ENCODE data around the gene SMARCD1.

Gene SMARCD1

DNA sequence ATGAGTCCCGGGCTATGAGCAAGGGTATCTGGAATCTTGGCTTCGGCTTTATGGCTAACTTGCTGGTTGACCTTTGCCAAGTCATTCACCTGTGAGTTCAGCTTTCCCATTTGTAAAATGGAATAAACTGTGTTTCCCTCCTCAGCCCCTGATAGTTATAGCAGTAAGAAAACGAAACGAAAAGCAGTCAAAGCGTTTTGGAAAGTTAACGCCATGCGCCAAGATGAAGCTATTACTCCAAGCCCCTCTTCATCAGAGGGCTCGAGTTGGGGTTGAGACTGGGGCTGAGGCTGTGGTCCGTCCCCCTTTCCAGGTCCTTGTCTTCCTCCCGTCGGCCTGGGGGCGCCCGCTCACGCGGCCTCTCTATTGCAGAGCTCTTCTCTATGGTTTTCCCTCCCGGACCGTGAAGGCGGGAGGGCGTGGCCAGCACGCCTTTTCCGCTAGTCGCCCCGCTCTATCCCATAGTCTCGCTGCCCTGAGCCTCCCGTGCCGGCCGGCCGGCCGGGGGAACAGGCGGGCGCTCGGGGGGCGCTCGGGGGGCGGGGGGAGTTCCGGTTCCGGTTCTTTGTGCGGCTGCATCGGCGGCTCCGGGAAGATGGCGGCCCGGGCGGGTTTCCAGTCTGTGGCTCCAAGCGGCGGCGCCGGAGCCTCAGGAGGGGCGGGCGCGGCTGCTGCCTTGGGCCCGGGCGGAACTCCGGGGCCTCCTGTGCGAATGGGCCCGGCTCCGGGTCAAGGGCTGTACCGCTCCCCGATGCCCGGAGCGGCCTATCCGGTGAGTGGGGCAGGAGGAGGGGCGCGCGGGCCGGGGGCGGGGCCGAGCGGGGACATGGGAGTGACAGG lies at the start of gene SMARCD1:
Gene SMARCD1, plus strand, starts transcription at position 568 of the 840 bp plus-strand sequence. Its CDS starts 28 bp downstream, at position 596.
- peak; percentile 88 for DNase-seq

DNA sequence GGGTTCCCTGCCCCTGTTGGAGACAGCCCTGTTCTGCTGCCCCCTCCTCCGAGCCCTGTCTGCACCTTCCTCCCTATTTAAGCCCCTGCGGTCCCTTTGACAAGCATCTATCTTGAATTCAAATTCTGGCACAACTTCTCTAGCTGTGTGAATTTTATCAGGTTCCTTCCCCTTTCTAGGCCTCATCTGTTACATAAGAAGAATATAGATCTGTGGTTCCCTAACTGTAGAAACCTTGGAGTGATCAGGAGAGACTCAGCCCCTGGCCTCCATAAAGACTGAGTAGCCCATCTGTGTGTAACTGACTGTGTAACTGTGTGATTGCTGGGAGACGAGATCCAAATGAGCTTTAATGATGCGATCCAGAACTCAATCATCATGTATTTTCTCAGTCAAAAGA lies 46.8 kb upstream of the SMARCD1 start:
- DNase-seq: no peak

DNA sequence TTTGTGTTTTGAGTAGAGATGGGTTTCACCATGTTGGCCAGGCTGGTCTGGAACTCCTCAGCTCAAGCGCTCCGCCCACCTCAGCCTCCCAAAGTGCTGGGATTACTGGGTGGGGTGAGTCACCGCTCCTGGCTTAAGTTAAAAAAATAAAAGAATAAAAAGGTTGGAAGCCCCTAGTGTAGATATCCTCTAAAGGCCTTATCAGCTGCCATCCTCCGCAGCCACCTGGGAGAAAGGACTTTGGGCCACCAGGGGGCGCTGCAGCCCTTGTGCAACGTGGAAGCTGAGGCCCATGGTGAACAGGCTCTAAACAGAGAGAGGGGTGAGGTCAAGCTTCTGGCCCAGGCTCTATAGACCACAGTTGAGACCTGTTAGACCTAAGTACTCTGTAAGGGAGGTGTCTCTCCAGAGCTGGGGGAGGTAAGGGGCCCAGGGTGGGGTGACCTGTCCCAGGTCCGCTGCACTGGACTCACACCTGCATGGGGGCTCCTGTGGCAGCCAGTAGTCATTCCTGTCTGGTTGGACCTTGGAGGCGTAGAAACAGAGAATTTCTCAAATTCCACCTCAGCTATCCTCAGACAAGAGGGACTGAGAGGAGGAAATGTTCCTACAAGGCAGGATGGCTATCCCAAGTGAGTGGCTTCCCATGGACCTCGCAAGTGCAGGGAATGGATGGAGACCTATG lies 45.8 kb upstream of the SMARCD1 start:
- DNase-seq: peak; percentile 29

DNA sequence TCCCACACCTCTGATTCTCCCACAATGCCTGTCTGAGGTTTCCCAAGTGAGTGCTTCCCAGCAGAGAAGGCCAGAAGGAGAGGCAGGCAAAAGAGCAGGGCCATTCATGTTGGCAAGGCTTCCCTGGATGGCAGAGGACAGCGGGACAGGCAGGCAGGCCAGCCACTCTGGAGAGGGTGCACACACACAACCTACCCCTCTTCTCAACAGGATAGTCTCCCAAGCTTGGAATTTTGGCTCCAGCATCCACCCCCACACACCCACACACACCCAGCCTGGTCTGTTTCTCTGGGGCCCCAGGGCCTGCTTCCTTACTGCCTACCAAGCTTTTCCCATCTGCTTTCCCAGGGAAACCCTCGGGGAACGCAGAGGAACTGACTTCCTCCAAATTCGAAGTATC lies 44.5 kb upstream of the SMARCD1 start:
- no peak for DNase-seq

DNA sequence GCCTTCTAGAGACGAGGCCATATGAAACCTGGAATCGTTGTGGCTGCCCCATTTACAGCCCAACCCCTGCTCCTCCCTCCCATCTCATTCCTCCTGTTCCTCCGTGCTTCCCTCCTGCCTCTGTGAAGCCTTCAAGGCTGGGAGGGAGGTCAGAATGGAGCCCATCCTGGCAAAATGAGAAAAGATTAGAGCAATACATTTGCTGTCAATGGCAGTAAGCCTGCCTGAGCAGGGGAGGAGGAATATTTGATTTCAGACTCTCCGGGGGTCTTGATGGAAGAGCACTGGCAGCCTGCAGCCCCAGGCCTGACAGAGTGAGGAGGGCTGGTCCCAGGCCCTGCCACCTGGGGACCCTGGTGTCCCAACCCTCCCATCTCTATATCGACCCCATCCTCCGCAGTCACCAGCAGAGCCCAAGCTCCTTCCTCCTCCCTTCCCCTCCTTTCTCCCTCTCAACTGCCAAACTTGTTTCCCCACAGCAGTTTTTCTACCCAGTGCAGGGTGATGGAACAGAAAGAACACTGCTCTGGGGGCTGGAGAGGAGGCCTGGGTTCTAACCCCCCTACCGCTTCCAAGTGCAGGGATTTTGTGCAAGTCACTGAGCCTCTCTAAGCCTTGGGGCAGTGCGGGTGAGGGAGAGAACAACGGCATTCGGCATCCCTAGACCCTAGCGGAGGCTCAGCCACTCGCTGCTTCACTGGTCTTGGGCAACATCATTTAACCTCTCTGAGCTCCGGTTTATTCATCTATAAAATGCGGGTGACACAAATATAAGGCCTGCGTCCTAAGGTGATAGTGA lies 43.9 kb upstream of the SMARCD1 start:
- no peak for DNase-seq

DNA sequence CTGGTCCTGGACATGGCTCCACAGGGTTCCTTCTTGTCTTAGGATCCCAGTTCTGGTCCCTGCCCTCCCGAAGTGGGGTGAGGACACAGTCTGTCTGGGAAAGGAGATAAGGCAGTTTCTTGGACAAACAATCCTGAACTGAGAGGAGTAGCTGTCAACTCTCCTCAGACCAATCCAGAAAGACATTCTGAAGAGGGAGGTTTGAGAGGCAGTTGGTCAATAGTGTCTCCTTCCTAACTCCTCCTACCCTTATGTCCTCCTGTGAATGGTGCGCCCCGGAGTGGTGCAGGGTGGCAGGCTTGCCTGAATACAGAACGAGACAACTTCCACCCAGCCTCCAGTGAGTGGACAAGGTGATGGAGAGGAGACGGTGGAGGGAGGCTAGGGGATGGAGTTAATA lies 43.2 kb upstream of the SMARCD1 start:
- DNase-seq: no peak

DNA sequence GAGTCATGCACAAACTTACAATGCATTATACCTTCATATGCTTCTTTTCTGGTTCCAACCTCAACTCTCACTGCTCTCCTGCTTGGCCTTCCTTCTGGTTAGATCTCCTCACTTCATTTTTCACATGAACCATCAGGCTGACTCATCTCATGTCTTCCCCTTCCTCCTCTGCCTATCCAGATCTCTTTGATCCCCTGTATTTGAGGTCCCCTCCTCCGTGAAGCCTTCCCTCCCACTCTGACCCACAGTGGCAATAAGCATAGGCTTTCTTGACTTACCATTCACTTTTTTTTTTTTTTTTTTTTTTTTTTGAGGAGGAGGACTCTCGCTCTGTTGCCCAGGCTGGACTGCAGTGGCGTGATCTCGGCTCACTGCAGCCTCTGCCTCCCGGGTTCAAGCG lies 42.4 kb upstream of the SMARCD1 start:
- no peak for DNase-seq

DNA sequence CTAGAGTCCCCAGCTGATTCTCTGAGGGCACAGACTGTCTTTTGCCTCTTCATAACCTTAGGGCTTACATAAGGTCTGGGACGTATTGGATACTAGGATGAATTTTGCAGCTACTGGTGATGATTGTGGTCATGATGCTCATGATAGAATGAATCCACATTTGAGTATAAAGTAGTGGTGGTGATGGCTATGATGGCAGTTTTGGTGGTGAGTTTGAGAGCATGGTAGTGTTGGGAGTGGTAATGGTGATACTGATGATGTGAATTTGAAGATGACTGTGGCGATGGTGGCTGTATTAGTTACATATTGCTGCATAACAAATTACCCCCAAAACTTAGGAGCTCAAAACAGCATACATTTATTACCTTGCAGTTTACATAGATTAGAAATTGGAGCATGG lies 41.8 kb upstream of the SMARCD1 start:
- no peak for DNase-seq

DNA sequence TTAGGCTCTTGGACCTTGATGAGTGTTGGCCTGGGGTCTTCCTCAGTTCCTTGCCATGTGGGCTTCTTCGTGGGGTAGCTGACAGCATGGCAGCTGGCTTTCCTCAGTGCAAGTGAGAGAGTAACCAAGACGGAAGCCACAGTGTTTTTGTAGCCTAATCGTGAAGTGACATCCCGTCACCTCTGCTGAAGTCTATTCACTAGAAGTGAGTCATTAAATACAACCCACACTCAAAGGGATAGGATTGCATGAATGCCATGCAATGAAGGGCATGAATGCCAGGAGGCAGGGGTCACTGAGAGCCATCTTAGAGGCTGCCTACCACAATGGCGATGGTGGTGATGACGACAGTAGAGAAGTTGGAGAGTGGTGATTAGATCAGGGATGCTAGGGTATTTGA lies 41.3 kb upstream of the SMARCD1 start:
- no peak for DNase-seq

DNA sequence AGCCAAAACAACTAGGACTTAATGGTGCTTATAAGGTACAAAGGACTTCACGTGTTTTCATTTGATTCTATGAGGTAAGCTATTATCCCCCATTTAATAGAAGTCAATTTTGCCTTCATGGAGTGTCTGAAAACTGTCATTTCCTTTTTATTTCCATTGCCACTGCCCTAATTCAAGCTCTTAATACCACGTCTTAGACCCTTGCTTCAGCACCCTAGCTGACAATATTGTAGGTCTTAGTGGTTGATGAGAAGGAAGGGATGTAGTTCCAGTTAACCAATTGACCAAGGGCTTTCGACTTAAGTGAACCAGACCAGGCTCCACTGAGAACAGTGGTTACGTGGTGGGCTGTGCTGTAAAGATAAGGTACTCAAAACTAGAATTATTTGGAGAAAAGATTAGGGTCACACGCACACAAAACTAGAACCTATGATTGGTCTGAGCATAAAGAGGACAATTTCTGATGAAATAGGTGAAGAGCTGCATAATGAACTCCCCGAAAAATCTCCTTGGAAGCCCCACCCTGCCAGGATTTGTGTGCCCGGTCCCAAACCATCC lies 37.4 kb upstream of the SMARCD1 start:
- DNase-seq: no peak

DNA sequence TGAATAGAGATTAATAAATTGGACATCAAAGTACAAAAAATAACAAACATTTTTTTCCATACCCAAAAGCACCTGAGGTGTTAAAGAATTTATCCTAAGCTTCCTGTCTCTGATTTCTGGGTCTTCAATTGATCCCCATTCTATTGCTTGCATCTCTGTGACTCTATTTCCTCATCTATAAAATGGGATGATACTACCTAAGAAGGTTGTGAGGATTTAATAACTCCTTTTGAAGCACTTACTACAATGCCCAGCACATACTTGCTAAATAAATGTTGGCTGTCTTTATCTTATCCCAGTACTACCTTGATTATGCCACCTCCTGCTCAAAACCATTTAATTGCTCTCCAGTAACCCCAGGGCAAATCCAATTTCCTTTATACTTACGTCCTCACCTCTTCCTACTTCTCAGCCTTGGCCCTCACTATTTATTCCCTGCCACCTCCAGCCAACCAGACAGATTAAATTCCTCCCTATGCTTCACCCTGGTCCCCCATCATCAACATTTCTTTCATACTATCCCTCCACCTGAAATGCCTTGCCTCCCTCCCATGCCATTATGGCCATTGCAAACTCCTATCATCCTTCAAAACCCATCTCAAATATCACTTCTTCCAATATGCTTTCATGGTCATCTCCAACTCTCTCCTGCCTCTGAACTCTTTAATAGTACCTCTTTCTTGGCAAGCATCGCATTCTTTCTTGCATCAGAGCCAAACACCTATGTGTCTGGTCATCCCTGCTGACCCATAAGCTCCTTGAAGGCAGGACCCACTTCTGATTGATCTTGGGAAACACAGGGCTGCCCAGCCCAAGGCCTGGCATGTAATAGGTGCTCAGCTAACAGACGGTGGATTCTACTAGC lies 35.7 kb upstream of the SMARCD1 start:
- DNase-seq: no peak

DNA sequence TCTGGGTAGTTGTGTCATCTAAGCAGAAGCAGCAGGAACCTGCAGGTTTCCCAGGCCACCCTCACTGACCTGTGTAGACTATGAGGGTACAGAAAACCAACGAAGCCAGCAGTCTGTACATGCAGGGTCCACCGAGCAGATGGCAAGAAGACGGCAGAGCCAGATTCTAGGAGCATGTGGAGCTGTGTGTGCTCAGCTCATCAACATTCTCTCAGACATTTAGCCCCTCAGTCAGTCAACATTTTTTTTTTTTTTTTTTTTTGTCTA lies 35.1 kb upstream of the SMARCD1 start:
- no peak for DNase-seq

DNA sequence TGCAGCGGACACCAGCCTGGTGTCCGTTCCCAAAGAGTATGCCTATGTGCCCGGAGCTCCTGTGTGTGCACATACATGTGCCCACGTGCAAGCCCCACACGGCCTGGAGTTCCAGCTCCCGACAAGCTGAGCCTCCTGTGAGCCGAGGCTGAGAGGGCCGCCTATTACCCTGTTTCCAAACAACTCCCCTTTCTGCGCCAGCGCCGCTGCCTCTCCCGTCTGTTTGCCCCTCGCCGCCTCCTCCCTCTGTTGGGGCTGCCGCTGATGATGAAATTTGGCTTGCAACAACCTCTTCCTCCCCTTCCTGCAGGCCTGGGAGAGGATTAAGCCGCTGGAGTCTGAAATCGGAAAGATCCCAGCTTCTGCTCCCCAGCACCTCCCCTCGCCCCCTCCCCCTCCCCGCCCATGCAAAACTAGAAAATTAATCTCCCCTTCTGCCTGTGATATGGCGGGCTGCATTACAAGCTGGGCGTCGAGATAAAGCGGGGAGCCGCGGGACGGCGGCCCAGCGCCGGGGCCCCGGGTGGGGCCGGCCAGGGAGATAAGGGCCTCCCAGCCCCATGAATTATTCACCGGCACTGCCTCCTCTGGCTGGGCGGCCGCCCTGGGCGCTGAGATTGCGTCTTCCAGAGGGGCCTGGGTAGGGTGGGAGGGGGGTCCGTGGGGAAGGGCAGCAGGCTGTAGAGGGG lies 34.6 kb upstream of the SMARCD1 start:
- no peak for DNase-seq

DNA sequence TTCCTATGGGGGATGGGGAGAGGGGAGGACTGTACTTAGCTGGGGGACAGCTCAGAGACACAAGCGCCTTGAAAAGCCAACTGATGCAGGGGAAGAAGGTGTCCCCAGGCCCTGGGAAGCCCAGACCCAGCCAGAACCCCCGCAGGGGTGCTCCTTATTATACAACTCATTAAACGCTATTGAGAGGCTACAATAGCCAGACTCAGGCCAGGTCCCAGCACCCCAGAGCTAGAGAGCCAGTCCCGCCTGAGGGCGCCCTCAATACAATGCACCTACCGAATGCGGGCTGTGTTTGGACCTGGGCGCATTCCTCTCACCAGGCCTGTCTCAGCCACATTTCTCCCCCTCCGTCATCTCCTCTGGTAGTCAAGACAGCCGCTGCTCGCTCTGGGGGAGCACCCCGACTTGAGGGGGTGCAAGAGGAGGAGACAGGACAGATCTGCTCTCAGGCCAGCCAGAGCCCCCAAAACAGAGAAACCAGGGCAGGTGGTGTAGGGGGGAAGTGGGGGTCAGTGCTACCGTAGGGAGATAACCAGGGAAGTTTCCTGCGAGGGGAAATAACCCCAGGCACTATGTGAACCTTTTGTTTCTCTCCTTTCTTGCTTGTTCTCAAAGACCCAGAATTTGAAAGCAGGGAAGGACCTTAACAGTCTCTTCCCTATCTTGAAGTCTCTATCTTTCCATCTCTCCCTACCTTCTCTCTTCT lies 33.9 kb upstream of the SMARCD1 start:
- no peak for DNase-seq

DNA sequence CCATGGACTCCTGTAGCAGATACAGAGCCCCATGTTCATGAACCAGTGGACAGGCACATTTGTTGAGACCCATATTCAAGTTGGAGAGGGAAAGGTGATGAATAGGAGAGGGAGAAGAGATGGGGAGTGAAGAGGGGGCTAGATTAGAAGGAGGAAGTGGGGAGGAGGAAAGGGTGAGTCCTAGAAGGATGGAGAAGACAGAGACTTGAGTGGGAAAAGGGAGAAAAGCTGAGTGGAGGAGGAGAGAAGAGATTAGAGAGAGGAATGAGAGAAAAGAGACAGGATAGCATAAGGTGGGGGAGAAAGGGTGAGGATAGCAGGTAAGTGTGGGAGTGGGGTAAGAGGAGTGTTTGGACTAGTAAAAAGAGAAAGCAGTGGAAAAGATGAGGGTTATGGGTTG lies 32.6 kb upstream of the SMARCD1 start:
- DNase-seq: no peak

DNA sequence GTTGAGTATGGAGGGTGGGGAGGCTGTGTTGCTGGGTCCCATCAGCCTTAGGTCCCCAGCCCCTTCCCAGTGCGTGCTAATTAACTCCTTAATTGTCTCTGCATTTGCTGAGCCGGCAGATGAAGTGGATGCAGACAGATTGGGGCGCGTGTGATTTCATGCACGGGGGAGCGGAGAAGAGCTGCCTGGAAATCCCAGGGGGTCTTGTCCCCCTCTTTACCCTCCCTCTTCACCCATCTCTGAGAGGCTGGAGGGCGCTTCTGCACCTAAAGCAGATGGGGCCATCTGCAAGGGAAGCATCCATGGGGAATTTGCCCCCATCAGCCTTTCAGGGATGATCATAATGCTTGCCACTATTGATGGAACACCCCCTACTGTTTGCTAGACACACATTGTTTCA lies 32.2 kb upstream of the SMARCD1 start:
- no peak for DNase-seq

DNA sequence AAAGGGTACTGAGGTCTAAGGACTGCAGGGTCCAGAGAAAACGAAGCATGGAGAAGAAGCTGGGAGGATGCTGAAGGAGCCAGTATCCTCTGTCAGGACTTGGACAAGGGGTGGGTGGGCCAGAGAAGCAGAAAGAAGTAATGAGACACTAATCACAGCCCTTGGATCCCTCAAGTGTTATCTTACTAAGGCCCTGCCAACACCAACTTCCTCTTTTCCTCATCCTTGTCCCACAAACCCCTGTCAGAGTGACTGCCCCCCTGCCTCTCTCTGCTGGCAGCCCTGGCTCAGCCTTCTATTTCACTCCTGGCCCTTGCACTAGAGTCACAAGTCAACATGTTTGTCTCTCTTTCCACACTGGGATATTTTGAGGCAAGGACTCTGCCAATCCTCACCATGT lies 31.6 kb upstream of the SMARCD1 start:
- no peak for DNase-seq

DNA sequence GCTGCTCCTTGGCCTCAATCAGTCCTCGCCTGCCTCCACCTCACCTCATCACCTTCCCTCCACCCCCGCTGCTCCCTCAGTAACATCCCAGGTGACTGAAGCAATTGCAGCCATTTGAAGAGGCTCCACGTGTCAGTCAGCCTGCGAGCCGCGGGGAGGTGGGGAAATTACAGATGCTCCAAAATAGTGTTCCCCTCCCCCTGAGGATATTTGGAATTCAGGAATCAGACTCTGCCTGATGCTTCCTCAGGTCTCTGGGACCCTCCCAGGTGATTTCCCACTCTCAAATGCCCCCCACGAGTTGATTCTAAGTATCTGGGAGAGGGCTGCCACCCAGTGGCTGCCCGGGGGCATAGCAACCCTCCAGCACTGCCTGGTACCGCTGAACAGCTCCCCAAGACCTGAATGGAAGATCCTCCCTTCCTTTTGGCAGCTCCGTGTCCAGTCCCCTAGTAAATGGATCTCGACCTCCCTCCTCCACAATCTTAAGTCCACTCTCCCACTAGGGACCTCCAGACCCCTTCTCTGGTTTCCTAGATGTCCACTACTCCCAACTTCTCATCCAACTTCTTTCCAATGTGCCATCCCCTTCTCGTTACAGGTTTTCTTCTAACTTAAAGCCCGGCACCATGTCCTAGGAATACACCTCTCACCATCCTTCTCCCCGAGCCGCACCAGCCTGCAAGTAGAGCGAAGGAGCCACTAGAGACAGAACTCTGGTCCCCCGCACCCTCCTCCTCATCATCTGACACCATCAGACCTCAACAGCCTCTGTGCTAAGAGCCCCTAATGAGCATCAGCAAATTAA lies 29.1 kb upstream of the SMARCD1 start:
- DNase-seq: peak; percentile 28

DNA sequence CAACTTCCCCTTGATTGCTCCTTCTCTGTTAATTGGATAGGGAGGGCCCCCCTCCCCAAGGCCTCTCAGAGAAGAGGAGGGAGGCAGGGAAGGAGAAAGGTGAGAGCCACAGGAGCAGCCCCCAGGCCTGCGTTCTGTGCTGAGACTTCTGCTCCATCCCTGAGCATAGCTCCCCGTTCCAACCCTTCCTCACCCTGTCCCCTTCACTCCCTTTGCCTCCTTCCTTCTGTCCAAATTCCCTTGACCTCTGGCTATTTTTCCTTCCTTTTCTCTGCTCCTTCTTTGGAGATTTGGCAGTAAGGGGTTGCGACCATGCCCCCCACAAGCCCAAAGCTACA lies 28.5 kb upstream of the SMARCD1 start:
- no peak for DNase-seq

DNA sequence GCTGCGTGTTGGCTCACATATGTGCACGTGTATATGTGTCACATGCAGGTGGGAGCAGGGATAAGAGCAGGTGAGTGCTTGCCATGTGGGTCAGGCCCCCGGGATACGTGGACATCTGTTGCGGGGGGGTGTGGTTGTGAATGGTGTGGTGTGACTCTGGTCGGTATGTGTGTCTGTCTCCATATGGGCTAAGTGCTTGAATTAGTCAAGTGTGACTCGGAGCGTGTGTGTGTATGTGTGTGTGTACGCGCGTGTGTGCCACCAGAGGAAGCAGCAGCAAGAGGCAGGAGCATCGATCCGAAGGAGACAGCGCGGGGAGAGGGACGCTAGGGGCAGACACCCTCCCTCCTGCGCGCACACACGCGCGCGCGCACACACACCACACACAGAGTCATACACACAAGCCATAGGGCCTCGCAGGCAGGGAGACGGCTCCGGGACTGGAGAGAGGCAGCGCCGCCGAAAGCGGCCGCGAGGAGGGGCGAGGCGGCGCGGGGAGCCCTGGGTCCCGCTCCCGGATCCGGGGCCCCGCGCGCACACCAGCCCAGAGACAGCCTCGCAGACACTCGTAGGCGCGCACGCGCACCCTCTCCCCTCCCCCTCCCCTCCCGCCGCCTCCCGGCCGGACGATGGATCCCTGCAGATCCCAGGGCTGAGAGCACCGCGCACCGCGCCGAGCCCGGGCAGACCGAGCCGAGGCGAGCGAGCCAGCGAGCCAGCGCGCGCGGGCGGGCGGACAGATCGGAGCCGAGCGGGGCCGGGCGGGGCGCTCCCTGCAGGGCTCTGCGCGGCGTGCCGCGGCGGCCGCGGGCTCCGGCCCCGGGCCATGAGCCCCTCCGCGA lies 27.9 kb upstream of the SMARCD1 start, which contains the start of gene ASIC1:
Gene ASIC1, plus strand, starts transcription at position 597 of the 842 bp plus-strand sequence. CDS start 1,171 bp downstream, outside the sequence.
- DNase-seq: peak; percentile 30
